OCI-LY1 (cell line): Measurements from ENCODE around the gene DSG4.

Experiments
- H2AFZ ChIP-seq: fragments of 200-600 bp; sonication (generic), shearing (Covaris generic); 2 replicates; pipeline ENCODE4 v1.6.0; 2014; ENCODE audit warnings: antibody characterized with exemption, mild to moderate bottlenecking, low read length
- H3F3A ChIP-seq: fragments of 200-600 bp; sonication (generic), shearing (Covaris generic); 2 replicates; pipeline ENCODE4 v1.6.0; 2014; ENCODE audit warnings: mild to moderate bottlenecking, antibody characterized with exemption, low read length, moderate library complexity; ENCODE audit not compliant: insufficient read depth
- H3K27ac ChIP-seq: fragments of 200-600 bp; sonication (generic); 2 replicates; pipeline ENCODE4 v1.5.1; 2014; ENCODE audit warnings: low read length, mixed run types, mild to moderate bottlenecking, low read depth; ENCODE audit not compliant: poor library complexity, severe bottlenecking
- H3K27me3 ChIP-seq: fragments of 200-600 bp; sonication (generic); 2 replicates; pipeline ENCODE4 v1.6.0; 2014; ENCODE audit warnings: antibody characterized with exemption, mild to moderate bottlenecking, low read length, moderate library complexity; ENCODE audit not compliant: insufficient read depth
- H3K36me3 ChIP-seq: fragments of 200-600 bp; sonication (generic); 2 replicates; pipeline ENCODE4 v1.6.1; 2014; ENCODE audit warnings: mild to moderate bottlenecking, antibody characterized with exemption, low read length, moderate library complexity, mixed read lengths; ENCODE audit not compliant: insufficient read depth
- H3K4me1 ChIP-seq: fragments of 200-600 bp; sonication (generic); 2 replicates; pipeline ENCODE4 v1.5.1; 2014; ENCODE audit warnings: mild to moderate bottlenecking, low read length, moderate library complexity; ENCODE audit not compliant: insufficient read depth, severe bottlenecking
- H3K4me2 ChIP-seq: fragments of 200-600 bp; sonication (generic), shearing (Covaris generic); 2 replicates; pipeline ENCODE4 v1.6.1; 2014; ENCODE audit warnings: low read length
- H3K4me3 ChIP-seq: fragments of 200-600 bp; sonication (generic); 2 replicates; pipeline ENCODE4 v1.5.1; 2014; ENCODE audit warnings: low read length, low read depth, mild to moderate bottlenecking, mixed read lengths; ENCODE audit not compliant: poor library complexity, severe bottlenecking
- H3K79me2 ChIP-seq: fragments of 200-600 bp; shearing (Covaris generic); 2 replicates; pipeline ENCODE4 v1.6.1; 2016; ENCODE audit warnings: mixed run types, low read length, mixed read lengths; ENCODE audit not compliant: insufficient read depth
- H3K9ac ChIP-seq: fragments of 200-600 bp; sonication (generic), shearing (Covaris generic); 2 replicates; pipeline ENCODE4 v1.6.1; 2014; ENCODE audit warnings: mild to moderate bottlenecking, low read length, mixed read lengths
- H3K9me2 ChIP-seq: fragments of 200-600 bp; sonication (generic), shearing (Covaris generic); 2 replicates; pipeline ENCODE4 v1.6.1; 2014; ENCODE audit warnings: low read depth, mild to moderate bottlenecking, low read length, mixed read lengths
- H3K9me3 ChIP-seq: fragments of 200-600 bp; shearing (Covaris generic); 2 replicates; pipeline ENCODE4 v1.6.1; 2014; ENCODE audit warnings: low read length, mixed read lengths
- H4K20me1 ChIP-seq: fragments of 200-600 bp; sonication (generic), shearing (Covaris generic); 2 replicates; pipeline ENCODE4 v1.6.0; 2016; ENCODE audit warnings: mild to moderate bottlenecking, low read length; ENCODE audit not compliant: insufficient read depth
- CTCF ChIP-seq: fragments of 200-600 bp; sonication (generic), shearing (Covaris generic); IDR thresholded peaks from 2 replicates; pipeline ENCODE4 v1.5.1; 2017; ENCODE audit warnings: mild to moderate bottlenecking, antibody characterized with exemption, low read length, moderate library complexity, mixed read lengths
- EZH2 ChIP-seq: fragments of 200-600 bp; sonication (generic), shearing (Covaris generic); IDR thresholded peaks from 2 replicates; pipeline ENCODE4 v1.8.0; 2017; ENCODE audit warnings: borderline replicate concordance, mixed run types, mild to moderate bottlenecking, antibody characterized with exemption, low read length, moderate library complexity, mixed read lengths

The DSG4 gene

GRCh38 chr18:31450409-31450808 lies 73.8 kb downstream of the DSG4 start:
- H3K27me3 ChIP-seq, result no peaks in the 10 kb centered on the region
- no peaks in the 10 kb centered on the region for H4K20me1 ChIP-seq
- TF ChIP-seq CTCF (no peak), EZH2 (no peak)
- no peaks in the 10 kb centered on the region for H3K4me1 ChIP-seq
- H3F3A ChIP-seq, result no peaks in the 10 kb centered on the region
- H3K9me2 ChIP-seq, result no peaks in the 10 kb centered on the region
- no peak overlapping the region for H3K4me3 ChIP-seq
- no peak overlapping the region for H3K27ac ChIP-seq
- H3K79me2 ChIP-seq, result no peaks in the 10 kb centered on the region
- H3K36me3 ChIP-seq, result no peaks in the 10 kb centered on the region
- no peak overlapping the region for H2AFZ ChIP-seq
- H3K9ac ChIP-seq, result no peak overlapping the region
- H3K4me2 ChIP-seq, result no peak overlapping the region
- no peaks in the 10 kb centered on the region for H3K9me3 ChIP-seq

- Histone ChIP-seq H2AFZ (no peak overlapping the region), H3K79me2 (no peaks in the 10 kb centered on the region), H3K27me3 (no peaks in the 10 kb centered on the region), H3K9me2 (no peaks in the 10 kb centered on the region), H3K4me1 (no peaks in the 10 kb centered on the region), H3K36me3 (no peaks in the 10 kb centered on the region), H3K4me2 (no peak overlapping the region), H3K9ac (no peak overlapping the region), H3F3A (no peaks in the 10 kb centered on the region), H3K27ac (no peak overlapping the region), H3K9me3 (no peaks in the 10 kb centered on the region), H4K20me1 (no peaks in the 10 kb centered on the region), H3K4me3 (no peak overlapping the region)
- TF ChIP-seq EZH2 (no peak), CTCF (no peak)
Observed at GRCh38 chr18:31451625-31452024, 75.0 kb downstream of the DSG4 start.

- Histone ChIP-seq H3K4me3 (no peak overlapping the region), H3K27ac (no peak overlapping the region), H3K9ac (no peak overlapping the region), H2AFZ (no peak overlapping the region), H3K4me1 (no peaks in the 10 kb centered on the region), H3F3A (no peaks in the 10 kb centered on the region), H4K20me1 (no peaks in the 10 kb centered on the region), H3K4me2 (no peak overlapping the region), H3K36me3 (no peaks in the 10 kb centered on the region), H3K9me2 (no peaks in the 10 kb centered on the region), H3K79me2 (no peaks in the 10 kb centered on the region), H3K9me3 (no peaks in the 10 kb centered on the region), H3K27me3 (no peaks in the 10 kb centered on the region)
- no peak for TF ChIP-seq EZH2
- TF ChIP-seq CTCF, result no peak
Observed at GRCh38 chr18:31454066-31454708, 77.6 kb downstream of the DSG4 start.
